DMS114 treated with DMSO at 0.1 percent for 48 hours (cell line): ENCODE results near the gene SNTG2.
A peak's percentile ranks its signal among the peaks of the same experiment; 100 is the strongest.

Source experiments
- DNase-seq: peaks from one replicate; lab custom pipeline; 2025; ENCODE audit not compliant: unreplicated experiment; lab: John Stamatoyannopoulos, UW

Gene SNTG2

DNA sequence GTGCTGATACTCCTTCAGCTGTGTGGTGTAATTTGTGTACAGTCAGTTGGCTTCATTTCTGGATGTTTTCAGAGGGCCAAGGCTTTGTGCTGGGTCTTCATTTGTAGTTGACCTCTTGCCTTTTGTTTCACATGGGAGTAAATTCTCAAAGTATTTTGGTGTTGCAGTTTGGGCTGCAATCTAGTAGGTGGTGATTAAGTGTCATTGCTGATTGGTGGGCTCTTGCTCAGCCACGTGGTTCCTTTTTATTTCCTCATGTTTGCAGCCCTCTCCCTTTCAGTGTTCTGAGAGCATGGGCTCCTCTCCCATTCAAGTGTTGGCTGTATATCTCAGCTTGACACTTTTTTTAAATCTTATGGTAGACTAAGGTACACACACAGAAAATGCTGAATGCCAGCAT is 96.8 kb downstream of the SNTG2 start:
- no peak for DNase-seq

DNA sequence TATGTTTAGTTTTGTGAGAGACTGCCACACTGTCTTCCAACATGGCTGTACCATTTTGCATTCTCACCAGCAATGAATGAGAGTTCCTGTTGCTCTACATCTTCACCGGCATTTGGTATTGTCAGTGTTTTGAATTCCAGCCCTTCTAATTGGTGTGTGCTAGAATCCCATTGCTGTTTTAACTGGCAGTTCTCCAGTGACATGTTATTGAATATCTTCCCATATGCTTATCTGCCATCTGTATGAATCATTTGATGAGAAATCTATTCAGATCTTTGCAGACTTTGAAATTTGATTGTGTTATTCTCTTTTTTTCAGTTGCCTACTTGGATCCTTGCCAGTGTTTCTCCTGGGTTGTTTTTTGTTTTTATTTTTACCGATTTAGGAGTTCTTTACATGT is 99.0 kb downstream of the SNTG2 start:
- no peak for DNase-seq

DNA sequence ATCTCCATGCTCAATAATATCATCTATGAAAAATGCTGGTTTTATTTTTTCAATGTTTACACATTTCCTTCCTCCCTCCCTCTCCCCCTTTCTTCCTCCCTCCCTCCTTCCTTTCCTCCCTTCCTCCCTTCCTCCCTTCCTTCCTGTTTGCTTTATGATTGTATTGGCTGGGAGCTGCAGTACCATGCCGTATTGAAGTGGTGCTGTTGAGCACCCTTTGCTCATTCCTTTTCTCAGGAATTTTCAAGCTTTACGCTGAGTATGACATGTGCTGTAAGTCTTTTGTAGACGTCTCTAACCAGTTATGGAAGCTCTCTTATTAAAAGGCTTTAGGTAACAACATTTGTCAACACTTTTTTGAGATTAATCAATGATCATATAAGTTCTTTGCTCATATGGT is 100.4 kb downstream of the SNTG2 start:
- peak; percentile 5 for DNase-seq

DNA sequence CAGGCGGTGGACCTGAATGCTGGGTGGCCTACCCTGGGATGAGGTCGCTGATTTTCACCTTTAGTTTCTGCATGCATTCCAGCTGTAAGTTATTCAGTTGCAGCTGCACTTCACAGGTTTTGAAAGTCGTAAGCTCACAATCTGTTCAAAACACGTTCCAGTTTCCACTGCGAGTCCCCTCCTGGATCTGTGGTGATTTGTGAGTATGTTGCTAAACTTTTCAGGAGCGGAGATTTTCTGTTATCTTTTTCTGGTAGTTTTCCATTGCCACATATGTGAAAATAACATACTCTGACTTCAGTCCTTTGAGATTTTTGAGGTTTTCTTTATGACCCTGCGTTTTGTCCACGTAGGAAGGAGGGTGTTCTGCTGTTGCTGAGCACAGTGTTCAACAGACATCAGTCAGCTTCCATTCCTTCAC is 102.1 kb downstream of the SNTG2 start:
- DNase-seq: no peak

DNA sequence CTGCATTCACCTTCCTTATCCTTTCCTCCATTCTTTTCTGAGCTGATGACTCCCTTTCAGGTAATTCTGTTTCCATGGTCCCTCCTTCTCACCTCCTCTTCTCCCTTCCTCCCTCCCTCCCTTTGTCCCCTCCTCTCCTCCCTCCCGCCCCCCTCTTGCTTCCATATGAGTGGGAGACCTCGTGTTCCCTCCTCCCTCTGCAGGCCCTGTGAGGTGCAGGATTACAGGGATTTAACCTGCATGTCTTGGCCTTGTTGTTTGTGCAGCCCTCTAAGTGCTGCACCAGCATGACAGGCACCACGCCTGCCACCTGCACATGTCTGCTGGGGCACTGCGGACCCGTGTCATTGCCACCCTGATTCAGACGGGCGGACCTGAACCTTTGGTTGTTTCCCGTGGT is 103.1 kb downstream of the SNTG2 start:
- DNase-seq: no peak

DNA sequence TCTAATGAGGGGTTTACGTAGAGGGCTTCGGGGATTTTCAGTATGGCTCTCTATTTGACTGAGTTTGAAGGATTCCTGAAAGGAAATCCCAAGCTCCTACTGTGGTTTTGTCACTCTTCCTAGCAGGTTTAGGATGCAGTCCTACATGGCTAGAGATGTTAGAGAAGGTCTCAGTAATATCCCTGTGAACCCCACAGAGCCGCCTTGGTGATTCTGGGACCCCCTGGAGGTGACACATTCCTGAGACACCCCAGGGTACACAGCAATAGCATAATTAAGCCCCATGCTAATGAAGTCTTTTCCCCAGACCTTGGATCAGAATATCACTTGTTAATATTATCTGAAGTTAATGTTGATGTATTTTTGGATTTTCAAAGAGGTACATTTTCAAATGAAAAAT is 103.8 kb downstream of the SNTG2 start:
- DNase-seq: no peak

DNA sequence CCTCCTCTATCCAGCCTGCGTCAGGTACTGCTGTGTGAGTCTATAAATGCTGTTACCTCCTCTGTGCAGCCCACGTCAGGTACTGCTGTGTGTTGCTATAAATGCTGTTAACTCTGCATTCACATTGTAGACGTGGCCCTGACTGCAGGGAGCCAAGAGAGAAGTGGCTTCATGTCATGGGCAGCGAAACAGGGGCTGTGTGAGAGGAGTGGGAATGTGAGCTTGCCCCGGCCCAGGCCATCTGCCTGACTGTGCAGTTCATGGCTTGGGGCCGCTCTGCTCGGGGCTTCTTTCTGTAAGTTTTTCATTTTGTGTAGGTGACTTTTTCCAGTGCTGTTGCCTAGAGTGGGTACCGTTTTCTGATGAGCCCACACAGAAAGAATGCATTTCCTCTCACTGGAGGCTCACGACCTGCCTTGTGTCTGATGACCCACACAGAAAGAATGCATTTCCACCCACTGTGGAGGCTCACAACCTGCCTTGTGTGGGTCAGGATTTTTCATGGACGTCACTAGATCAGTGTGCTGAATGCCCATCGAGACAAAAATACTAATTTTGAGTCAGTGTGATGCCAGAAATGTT is 104.5 kb downstream of the SNTG2 start:
- no peak for DNase-seq

DNA sequence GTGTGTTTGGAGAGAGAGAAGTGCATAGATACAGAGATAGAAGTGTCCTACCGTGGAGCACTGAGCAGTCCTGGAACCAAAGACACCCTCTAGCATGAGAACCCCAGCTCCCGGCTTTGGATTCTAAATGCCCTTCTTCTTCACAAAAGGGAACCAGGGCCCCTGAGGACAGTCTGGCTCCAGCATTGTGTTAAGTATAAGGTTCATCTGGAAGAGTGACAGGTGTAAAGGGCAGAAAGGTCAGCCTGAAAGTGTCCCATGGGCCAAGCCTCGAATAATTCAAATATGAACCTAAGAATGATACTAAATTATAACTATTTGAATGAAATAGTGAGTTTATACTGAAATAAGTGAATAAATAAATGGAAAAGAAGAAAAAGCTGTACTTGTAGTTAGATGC is 109.7 kb downstream of the SNTG2 start:
- no peak for DNase-seq

DNA sequence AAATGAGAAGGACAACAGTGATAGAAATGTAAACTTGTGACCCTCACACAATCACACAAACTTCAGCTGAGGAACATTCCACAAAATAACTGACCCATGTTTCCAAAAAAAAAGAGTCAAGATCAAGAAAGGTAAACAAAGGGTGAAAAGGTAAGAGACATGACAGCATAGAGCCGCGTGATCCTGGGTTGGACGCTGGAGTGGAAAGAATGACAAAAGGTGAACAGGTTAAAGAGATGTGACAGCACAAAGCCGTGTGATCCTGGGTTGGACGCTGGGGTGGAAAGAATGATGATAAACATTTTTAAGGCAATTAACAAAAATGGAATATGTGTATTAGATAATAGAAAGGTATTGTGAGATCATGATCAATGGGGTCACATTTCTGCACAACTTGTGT is 110.3 kb downstream of the SNTG2 start:
- no peak for DNase-seq

DNA sequence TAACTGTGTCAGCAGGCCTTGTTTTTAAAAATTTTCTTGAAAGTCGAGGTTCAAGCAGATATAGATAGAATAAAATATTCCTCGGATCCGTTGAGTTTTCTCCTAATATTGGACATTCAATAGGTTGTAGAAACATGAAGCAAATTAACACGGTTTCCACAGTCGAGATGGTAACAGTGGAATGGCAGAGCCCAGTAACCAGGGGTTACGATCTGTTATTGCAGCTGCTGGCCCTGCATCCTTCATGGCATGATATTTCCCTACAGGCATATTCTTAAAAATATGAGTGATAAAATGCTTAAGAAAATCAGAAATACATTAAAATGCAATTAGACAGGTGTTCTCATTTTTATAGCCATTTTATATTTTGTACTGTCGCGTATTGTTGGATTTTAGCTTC is 117.6 kb downstream of the SNTG2 start:
- DNase-seq: no peak

DNA sequence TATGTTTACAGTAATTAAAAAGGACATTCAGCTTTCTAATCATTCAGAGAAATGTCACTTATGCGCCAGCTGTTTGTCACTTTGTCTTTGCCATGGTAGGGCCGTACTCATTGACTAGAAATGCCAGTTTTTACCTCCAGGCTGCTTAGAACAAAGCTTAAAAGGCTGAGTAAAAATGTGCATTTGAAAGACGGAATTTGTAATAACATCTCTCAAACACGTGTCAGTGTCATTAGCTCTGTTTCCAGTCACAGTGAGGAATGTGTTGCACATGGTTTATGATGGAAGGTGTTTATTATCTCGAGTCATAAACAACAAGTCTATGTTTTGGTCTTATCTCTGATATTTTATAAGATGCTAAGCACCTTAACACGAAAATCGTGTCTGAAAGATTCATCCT is 118.2 kb downstream of the SNTG2 start:
- DNase-seq: no peak

DNA sequence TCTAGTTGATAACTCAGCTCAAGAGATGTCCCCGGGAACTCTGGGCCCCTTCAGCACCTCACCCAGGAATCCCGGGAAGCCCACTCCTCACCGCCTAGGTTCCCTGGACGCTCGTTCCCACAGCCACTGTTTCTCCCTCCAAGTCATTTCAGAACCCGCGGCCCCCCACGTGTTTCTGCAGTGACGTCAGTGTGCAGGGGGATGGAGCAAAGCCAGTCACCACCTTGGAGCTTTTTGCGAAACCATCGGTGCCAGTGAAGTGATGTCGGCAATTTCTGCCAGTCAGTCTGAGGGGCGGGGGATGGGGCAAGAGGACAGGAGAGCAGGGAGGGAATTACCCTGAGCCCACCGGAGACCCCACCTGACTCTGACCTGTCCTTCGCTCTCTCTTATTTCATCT is 119.2 kb downstream of the SNTG2 start:
- no peak for DNase-seq

DNA sequence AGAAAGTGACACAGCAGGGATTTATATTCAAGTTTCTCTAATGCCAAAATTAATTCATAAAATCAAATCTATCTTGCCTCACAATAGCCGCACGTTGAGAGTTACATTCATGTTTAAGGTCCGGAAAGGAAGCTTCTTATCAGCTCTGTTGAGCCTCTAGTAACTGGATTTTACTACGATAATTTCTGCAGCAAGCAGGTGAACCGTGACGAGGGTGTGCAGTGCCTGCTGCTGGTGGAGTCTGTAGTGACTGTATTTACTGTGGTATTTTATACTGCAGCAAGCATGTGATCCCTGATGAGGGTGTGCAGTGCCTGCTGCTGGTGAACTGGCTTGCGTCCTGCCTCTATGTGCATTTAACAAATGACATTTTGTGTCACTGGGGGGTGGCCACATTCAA is 120.0 kb downstream of the SNTG2 start:
- DNase-seq: no peak

DNA sequence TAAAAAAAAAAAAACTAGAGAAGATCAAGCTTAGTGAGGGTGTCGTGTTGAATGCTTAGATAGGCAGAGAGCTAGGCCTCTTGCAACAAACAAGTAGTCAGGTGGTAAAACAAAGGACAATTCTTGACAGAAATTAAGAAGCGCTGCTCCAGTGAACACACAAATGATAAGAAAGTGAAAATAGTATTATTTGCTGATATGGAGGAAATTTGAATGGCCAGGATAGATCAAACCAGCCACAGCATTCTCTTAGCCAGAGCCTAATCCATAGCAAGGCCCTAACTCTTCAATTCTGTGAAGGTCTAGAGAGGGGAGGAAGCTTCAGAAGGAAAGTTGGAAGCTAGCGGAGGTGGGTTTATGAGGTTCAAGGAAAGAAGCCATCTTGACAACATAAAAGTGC is 121.0 kb downstream of the SNTG2 start:
- DNase-seq: no peak

DNA sequence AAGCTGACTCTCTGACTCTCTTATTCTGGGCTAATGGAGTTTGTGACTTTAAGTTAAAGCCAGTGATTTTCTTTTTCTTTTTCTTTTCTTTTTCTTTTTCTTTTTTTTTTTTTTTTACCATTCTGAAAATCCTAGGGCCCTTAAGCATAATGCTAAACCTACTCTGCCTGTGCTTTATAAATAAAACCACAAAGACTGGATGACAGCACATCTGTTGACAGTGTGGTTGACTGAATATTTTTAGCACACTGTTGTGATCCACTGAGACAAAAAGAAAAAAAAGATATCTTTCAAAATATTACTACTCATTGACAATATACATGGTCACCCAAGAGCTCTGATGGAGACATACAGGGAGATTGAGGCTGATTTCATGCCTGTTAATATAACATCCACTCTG is 121.6 kb downstream of the SNTG2 start:
- no peak for DNase-seq

DNA sequence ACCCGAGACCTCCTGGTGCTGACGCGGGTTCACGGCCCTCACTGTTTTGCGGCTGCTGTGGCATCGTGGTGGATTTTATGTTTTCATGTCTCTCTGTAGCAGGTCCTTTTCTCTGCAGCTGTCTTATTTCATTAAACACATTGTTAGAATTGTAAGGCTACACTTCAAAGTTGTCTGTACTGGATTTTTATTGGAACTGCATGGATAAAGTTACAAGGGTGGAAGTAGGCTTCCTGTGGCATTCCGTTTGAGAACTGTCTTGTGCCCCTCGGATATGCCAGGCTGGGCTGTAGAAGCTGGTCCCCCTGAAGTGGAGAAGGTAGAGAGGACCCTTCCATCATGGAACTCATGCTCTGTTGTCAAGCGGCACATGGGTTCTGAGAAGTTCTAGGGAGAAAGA is 127.3 kb downstream of the SNTG2 start:
- no peak for DNase-seq

DNA sequence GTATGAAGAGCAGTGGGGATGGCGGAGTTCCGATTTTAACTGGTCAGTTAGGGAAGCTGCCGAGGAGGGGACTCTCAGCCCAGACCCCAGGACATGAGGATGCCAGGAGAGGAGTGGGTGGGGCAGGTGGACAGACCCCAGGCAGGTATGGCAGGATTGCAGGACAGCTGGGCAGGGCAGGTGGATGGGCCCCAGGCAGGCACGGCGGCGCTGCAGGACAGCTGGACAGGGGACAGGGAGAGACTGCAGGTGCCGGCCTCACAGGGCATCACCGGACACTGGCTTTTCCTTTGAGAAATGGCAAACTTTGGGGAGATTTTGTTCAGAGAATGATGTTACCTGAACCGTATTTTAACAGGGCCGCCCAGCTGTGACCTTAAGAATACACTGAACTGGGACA is 127.7 kb downstream of the SNTG2 start:
- DNase-seq: no peak

DNA sequence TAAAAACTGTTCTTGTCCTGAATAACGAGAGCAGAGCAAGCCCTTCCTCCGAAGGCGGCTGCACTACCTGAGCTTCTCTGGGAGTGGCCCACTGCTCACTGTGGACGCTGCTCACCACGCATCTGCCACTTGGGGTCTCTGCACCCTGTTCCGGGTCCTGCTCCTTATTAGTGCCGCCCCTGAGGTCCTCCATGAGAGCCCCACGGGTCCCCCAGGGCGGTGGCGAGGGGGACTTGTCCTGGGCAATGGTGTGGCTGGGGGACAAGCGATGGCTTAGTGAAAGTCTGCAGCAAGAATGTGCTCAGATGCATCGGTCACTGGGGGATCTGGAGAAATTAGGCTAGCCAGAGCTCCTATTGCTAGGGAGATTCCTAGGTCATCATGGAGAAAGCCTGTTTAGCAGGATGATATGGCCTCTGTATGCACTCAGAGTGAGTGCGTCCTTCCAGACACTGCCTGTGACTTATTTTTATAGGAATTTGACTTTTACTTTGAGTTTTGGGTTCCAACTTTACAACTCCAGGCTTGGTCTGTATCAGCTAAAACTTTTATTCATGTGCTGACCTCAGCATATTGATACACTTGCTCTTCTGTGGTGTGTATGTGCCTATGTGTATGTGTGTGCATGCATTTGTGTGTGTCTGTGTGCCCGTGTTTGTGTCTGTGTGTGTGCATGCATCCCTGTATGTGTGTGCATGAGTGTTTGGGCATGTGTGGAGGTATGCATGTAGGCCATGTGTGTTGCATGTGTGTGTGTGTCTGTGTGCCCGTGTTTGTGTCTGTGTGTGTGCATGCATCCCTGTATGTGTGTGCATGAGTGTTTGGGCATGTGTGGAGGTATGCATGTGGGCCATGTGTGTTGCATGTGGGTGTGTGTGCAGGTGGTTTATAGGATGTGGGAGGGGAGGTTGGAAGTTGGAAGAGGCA is 129.5 kb downstream of the SNTG2 start:
- DNase-seq: no peak

DNA sequence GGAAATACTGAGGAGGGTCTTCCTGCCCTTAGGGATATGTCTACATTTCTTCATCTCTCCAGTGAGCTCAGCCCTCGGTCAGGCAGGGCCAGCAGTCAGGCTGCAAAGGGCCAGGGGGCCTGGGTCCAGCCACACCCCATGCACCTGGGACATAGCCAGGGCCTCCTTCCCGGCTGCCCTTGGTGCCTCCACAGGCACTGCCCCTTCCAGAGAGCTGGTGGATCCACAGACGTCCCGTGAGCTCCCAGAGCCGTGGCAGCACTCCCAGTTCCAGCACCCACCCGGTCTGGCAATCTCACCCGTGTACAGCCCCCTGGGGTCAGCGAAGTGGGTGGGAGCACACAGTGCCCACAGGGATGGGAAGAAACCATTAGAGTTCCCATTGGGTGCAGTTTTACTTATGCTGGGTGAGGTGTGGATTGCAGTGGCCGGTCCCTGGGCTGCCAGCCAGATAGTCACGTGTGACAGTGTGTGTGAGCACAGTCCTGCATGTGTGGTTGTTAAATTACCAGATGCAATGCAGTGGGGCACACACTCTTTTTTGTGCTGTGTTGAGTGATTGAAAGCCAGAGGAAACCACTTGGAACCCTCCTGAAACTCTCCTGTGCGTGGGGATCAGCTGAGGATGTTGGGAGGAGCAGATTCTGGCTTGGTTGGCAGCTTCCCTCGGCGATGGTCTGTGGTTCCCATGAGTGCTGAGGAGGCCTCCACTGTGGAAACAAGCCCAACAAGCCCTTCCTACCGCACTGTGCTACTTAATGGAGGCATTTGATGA is 131.0 kb downstream of the SNTG2 start:
- no peak for DNase-seq

DNA sequence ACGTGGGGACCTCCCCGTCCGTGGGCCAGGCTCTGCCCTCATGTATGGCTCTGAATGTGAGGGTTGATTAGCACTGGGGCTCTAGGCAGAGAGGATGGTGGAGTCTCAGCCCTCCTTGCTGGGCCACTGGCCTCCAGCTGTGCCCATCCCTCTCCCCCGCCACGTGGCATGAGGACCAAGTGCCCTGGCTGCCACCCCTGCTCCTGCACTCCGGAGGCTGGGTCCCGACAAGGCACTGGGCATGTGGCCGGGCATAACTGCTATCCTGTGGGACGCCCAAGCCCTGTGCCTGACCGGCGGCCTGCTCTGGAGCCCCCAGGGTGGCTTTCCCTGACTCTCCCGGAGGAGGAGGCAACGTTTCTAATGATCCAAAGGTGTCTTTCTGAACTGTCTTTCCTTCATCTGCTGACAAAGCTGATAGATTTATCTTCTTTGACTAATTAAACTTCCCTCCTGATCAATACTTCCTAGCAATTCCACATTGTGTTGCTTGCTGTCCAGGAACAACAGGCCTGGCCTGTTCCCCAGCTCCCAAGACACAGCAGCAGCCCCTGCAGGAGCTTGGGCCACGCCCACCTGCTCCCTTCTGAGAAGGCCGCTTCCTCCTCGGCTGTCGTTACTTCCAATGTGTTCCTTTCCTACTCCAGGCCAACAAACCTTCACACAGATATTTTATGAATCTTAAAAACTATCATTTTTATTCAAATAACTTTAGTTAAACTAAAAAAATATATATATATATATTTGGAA is 132.0 kb downstream of the SNTG2 start:
- DNase-seq: no peak

DNA sequence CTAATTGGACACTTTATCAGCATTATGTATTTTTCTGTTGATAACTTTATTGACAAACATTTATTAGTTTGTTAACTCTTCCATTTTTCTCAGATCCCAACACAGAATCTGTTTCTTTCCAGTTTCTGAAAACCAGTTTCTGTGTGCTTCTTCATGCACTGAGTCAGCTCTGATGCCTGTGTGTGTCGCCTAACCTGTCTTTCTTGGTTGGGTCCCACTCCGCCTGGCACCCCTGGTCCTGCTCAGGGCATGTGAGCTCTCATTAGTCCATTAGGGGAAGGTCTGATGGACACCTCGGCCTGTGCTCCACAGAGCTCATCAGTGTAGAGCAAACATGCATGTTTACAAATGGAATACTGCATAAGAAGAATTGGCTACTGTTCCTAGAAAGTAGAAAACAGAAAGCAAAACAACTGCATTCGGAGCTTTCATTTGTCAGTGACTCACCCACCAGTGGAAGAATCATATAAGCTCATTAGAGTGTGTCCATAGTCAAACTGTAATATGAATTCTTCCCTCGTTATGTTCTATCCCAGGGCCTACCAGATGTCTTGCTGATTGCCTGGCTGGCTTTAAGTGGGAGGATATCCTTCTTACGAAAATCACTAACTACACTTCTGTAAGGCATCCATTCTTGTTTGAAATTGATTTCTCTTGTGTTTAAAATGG is 137.7 kb downstream of the SNTG2 start:
- no peak for DNase-seq
